ENCODE results near the gene ATRIP. TPM values are rescaled to one million over a fixed set of nuclear protein-coding genes. Genes with fewer than 3 reads are reported as not detected.
"Not testable (repeated sequence)": the region's sequence is repeated elsewhere in the genome, so short reads cannot be mapped to it uniquely, and the experiment has no call there.

The ATRIP gene
- total RNA-seq, 4 donors from 2014 or later = 5.6 to 14.1 (median 9.3) TPM

GRCh38 chr3:48469046-48469915, 22.7 kb downstream of the ATRIP start:
- intact Hi-C loops (cut with DNase I; ENCODE audit: low total_unique reads) = loop anchor here (10.0 kb wide), 1 partner anchor 76 kb away; no protein-coding TSS in a partner anchor
- H3K4me3 ChIP-seq (ENCODE audit: low read depth, poor library complexity, severe bottlenecking) = no peak overlapping the region
- WGBS, 2 donors = 70 to 73% methylated on average over 28 to 29 of the region's 29 CpGs
- TF ChIP-seq CTCF (IDR thresholded peaks at IDR 0.05) = no peak
- no peak for TF ChIP-seq POLR2A (IDR thresholded peaks at IDR 0.05)
- no peak for DNase-seq (ENCODE audit: low spot score in 2 of 2)

GRCh38 chr3:48470286-48470685, 23.7 kb downstream of the ATRIP start:
- TF ChIP-seq POLR2A (IDR thresholded peaks at IDR 0.05) (no peak), CTCF (IDR thresholded peaks at IDR 0.05) (no peak)
- intact Hi-C loops (cut with DNase I; ENCODE audit: low total_unique reads) = no loop called here
- DNase-seq (ENCODE audit: low spot score in 2 of 2) = no peak
- H3K4me3 ChIP-seq (ENCODE audit: low read depth, poor library complexity, severe bottlenecking) = no peak overlapping the region
- WGBS, 2 donors = 33 to 43% methylated on average over 1 of the region's 1 CpG

GRCh38 chr3:48472673-48472922, 26.1 kb downstream of the ATRIP start:
- 0% methylated on average over 5 of the region's 5 CpGs for WGBS, 2 donors
- TF ChIP-seq POLR2A (IDR thresholded peaks at IDR 0.05) (no peak), CTCF (IDR thresholded peaks at IDR 0.05) (no peak)
- peak overlapping the region; percentile 52 for H3K4me3 ChIP-seq (ENCODE audit: low read depth, poor library complexity, severe bottlenecking)
- no peak for DNase-seq (ENCODE audit: low spot score in 2 of 2)
- intact Hi-C loops (cut with DNase I; ENCODE audit: low total_unique reads) = no loop called here

- 3 to 6% methylated on average over 14 to 17 of the region's 17 CpGs for WGBS, 2 donors
- intact Hi-C loops (cut with DNase I; ENCODE audit: low total_unique reads) = no loop called here
- DNase-seq (ENCODE audit: low spot score in 2 of 2) = peak; percentile 89 to 98
- peak in 1 of 2 donors; percentile 23 for TF ChIP-seq POLR2A (IDR thresholded peaks at IDR 0.05)
- TF ChIP-seq CTCF (IDR thresholded peaks at IDR 0.05) = peak in 1 of 3 donors; percentile 27
- H3K4me3 ChIP-seq (ENCODE audit: low read depth, poor library complexity, severe bottlenecking) = peak overlapping the region; percentile 52
Observed at GRCh38 chr3:48472923-48473616, 26.5 kb downstream of the ATRIP start.

GRCh38 chr3:48473617-48473952, 27.0 kb downstream of the ATRIP start:
- DNase-seq (ENCODE audit: low spot score in 2 of 2) = no peak
- no peak overlapping the region for H3K4me3 ChIP-seq (ENCODE audit: low read depth, poor library complexity, severe bottlenecking)
- WGBS, 2 donors = 69 to 75% methylated on average over 5 of the region's 5 CpGs
- intact Hi-C loops (cut with DNase I; ENCODE audit: low total_unique reads) = no loop called here
- no peak for TF ChIP-seq POLR2A (IDR thresholded peaks at IDR 0.05)
- TF ChIP-seq CTCF (IDR thresholded peaks at IDR 0.05) = no peak

GRCh38 chr3:48474031-48474430, 27.5 kb downstream of the ATRIP start:
- DNase-seq (ENCODE audit: low spot score in 2 of 2); H3K4me3 ChIP-seq (ENCODE audit: low read depth, poor library complexity, severe bottlenecking); intact Hi-C loops (cut with DNase I; ENCODE audit: low total_unique reads): not testable (repeated sequence)
- WGBS, 2 donors = 89 to 92% methylated on average over 4 of the region's 4 CpGs

Data from lower leg skin (tissue), 4 donors.